GM12801 (cell line): Measurements from ENCODE around the gene IFT88.

Experiments
- CTCF ChIP-seq: IDR thresholded peaks from one replicate; pipeline ENCODE4 v1.5.1; 2011; ENCODE audit warnings: control low read depth; ENCODE audit not compliant: insufficient read length; ENCODE audit errors: extremely low read depth

The IFT88 gene

DNA sequence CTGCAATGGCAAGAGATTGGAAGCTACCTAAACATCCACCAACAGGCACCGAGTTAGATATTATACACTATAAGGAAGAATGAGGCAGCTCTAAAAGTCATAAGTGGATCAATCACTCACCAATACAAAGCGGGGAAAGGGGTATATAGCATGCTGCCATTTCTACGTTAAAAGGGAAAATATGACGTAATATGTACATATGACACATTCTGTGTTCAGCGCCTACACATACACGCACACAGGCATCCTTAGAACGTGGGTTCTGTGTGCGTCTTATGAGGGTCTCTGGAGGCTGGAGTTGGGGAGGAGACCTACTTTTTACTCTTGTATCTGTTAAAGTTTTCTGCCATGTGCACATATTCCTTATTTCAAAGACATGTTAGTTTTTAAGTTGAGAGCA is 142.4 kb downstream of the IFT88 start:
- TF ChIP-seq CTCF: no peak

GRCh38 chr13:20709782-20710181 is 142.8 kb downstream of the IFT88 start:
- TF ChIP-seq CTCF: no peak

DNA sequence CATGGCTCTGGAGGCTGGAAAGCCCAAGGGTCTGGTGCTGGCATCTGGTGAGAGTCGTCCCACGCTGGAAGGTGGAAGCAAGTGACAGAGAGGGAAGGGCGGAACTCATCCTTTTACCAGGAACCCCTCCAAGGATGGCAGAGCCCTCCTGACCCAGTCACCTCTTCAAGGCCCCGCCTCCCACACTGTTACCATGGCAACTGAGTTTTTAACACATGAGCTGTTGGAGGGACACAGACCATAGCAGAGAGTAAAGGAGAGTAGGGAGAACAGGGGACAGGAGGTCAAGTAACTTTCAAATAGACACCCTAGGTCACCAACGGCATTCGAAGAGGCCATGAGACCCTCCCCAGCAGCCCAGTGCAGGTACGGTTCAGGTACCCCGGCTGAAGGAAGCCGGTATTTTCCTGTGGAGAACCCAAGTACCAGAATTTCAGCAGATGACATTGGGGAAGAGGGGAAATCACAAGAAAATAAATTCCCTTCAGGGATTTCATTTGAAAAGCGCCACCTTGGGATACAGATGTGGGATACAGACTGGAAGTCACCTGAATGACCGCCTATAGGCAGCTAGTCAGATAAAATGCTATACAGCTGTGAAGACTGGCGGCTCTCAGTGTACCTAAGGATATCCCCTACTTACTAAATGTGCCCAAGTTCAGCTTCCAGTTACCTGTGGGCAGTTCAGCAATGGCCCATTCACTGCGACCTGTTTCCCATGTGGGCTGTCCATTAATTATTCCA is 144.5 kb downstream of the IFT88 start:
- TF ChIP-seq CTCF: no peak

- TF ChIP-seq CTCF: no peak
Measured at GRCh38 chr13:20713014-20713376, 146.0 kb downstream of the IFT88 start.

DNA sequence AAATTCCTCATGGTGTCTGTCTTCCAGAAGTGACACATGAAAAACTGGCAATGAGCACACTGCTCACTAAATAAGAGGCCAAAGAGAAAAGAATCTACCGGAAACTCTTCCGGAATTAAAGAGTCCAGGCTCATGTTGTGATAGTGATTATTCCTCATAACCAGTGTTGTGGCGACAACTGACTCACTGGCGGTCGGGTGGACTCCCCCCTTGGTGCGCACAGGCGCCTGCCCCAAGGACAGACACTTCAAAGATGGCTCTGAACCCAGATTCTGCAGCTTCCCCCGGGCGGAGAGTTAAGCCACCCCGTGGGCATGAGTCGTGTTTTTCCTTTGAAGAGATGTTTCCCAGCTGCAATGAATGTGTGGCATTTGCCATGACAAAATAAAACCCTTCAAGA is 146.8 kb downstream of the IFT88 start:
- no peak for TF ChIP-seq CTCF

GRCh38 chr13:20714161-20714560 is 147.2 kb downstream of the IFT88 start:
- TF ChIP-seq CTCF: no peak

- no peak for TF ChIP-seq CTCF
Measured at GRCh38 chr13:20714563-20715329, 147.8 kb downstream of the IFT88 start.
